ENCODE measurements around the gene MAST2. TPM values are rescaled to one million over a fixed set of nuclear protein-coding genes. Genes with fewer than 3 reads are reported as not detected.
"Not testable (repeated sequence)": the region's sequence is repeated elsewhere in the genome, so short reads cannot be mapped to it uniquely, and the experiment has no call there.

The MAST2 gene
- total RNA-seq, 1 experiment from 2014 or later: 37.2 TPM

GRCh38 chr1:45927231-45927915 is 124.0 kb downstream of the MAST2 start:
- DNase-seq (ENCODE audit: low spot score): peak; percentile 47
- not testable (repeated sequence) for ATAC-seq
- H3K4me3 Mint-ChIP-seq: peak overlapping the region; percentile 54

GRCh38 chr1:45928486-45929205 is 125.2 kb downstream of the MAST2 start:
- POLR2A ChIA-PET: interaction anchor here (0.6 kb wide), 1 partner anchor 245 kb away, joined by 7 read pairs; no protein-coding TSS in a partner anchor
- no peaks in the 10 kb centered on the region for H3K9me3 Mint-ChIP-seq
- no peak for TF ChIP-seq MAX (CRISPR knock-in tag; IDR thresholded peaks at IDR 0.05)
- TF ChIP-seq ZNF121 (CRISPR knock-in tag; IDR thresholded peaks at IDR 0.05): peak; percentile 90
- CTCF ChIA-PET: no interaction called here
- peaks cover 69% of the 10 kb centered on the region for H3K4me1 Mint-ChIP-seq
- H3K4me3 Mint-ChIP-seq: peak overlapping the region; percentile 44; the same call in 1 of the 2 replicates
- DNase-seq (ENCODE audit: low spot score) (no peak), ATAC-seq (no peak)
- no peaks in the 10 kb centered on the region for H3K36me3 Mint-ChIP-seq
- H3K27me3 Mint-ChIP-seq (ENCODE audit: low read depth): no peaks in the 10 kb centered on the region
- H3K27ac Mint-ChIP-seq: peak overlapping the region; percentile 98

More at GRCh38 chr1:45927231-45927915, 124.0 kb downstream of the MAST2 start:
- H3K27me3 Mint-ChIP-seq (ENCODE audit: low read depth); H3K9me3 Mint-ChIP-seq; CTCF ChIA-PET; H3K36me3 Mint-ChIP-seq; POLR2A ChIA-PET: not testable (repeated sequence)
- H3K27ac Mint-ChIP-seq: peak overlapping the region; percentile 97
- H3K4me1 Mint-ChIP-seq: peaks cover 69% of the 10 kb centered on the region
- 0 out of 2 replicates have a peak, but pooled peaks have one; percentile 23 for TF ChIP-seq TEAD1 (CRISPR knock-in tag; IDR thresholded peaks at IDR 0.05)

GRCh38 chr1:45929257-45929687 is 125.9 kb downstream of the MAST2 start:
- H3K27ac Mint-ChIP-seq: peak overlapping the region; percentile 98
- ATAC-seq (peak; percentile 84), DNase-seq (ENCODE audit: low spot score) (peak; percentile 25)
- H3K4me3 Mint-ChIP-seq: peak overlapping the region; percentile 44
- ChIA-PET CTCF (no interaction called here), POLR2A (no interaction called here)
- TF ChIP-seq ZNF671 (CRISPR knock-in tag; IDR thresholded peaks at IDR 0.05) (no peak), ETV6 (CRISPR knock-in tag; IDR thresholded peaks at IDR 0.05) (peak; percentile 56), FOXP4 (CRISPR knock-in tag; IDR thresholded peaks at IDR 0.05) (no peak), SMAD3 (CRISPR knock-in tag; IDR thresholded peaks at IDR 0.05; ENCODE audit: borderline replicate concordance) (no peak), NR1H2 (CRISPR knock-in tag; IDR thresholded peaks at IDR 0.05) (no peak), ZNF423 (CRISPR knock-in tag; IDR thresholded peaks at IDR 0.05) (peak; percentile 66), ZBTB21 (CRISPR knock-in tag; IDR thresholded peaks at IDR 0.05; ENCODE audit: borderline replicate concordance) (no peak), ZSCAN18 (CRISPR knock-in tag; IDR thresholded peaks at IDR 0.05) (no peak), FOXP1 (CRISPR knock-in tag; IDR thresholded peaks at IDR 0.05; ENCODE audit: borderline replicate concordance) (no peak), PRDM15 (CRISPR knock-in tag; IDR thresholded peaks at IDR 0.05) (no peak), USF2 (CRISPR knock-in tag; IDR thresholded peaks at IDR 0.05) (no peak), STAT6 (CRISPR knock-in tag; conservative IDR thresholded peaks at IDR 0.05; ENCODE audit: low read depth) (no peak), TEAD1 (CRISPR knock-in tag; IDR thresholded peaks at IDR 0.05) (peak; percentile 87; the same call in 1 of the 2 replicates), ZNF232 (CRISPR knock-in tag; IDR thresholded peaks at IDR 0.05) (no peak)
- H3K27me3 Mint-ChIP-seq (ENCODE audit: low read depth): no peaks in the 10 kb centered on the region
- H3K36me3 Mint-ChIP-seq: no peaks in the 10 kb centered on the region
- H3K9me3 Mint-ChIP-seq: no peaks in the 10 kb centered on the region
- peaks cover 65% of the 10 kb centered on the region for H3K4me1 Mint-ChIP-seq
